Fibroblast of peridontal ligament (primary cell): Measurements from ENCODE around the gene GRK2.
A peak's percentile ranks its signal among the peaks of the same experiment; 100 is the strongest.

Source experiments
- DNase-seq: peaks from one replicate; pipeline ENCODE4 v3.0.0-alpha.2; 2010; ENCODE audit errors: extremely low read depth

GRK2 gene

GRCh38 chr11:67282155-67282875 is 16.0 kb downstream of the GRK2 start:
- DNase-seq = no peak

GRCh38 chr11:67282876-67283371 is 16.7 kb downstream of the GRK2 start:
- DNase-seq = no peak

- no peak for DNase-seq
Measured at GRCh38 chr11:67283481-67283963, 17.2 kb downstream of the GRK2 start.

DNA sequence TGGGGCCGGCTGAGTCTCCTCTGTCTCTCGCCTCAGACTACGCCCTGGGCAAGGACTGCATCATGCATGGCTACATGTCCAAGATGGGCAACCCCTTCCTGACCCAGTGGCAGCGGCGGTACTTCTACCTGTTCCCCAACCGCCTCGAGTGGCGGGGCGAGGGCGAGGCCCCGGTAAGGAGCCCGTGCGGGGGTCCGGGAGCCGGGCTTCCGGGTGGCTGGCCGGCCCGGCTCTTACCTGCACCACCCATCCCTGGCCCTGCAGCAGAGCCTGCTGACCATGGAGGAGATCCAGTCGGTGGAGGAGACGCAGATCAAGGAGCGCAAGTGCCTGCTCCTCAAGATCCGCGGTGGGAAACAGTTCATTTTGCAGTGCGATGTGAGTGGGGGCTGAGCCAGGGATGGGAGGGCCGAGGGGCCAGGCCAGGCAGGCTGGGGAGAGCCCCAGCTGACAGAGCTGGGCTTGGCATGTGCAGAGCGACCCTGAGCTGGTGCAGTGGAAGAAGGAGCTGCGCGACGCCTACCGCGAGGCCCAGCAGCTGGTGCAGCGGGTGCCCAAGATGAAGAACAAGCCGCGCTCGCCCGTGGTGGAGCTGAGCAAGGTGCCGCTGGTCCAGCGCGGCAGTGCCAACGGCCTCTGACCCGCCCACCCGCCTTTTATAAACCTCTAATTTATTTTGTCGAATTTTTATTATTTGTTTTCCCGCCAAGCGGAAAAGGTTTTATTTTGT is 18.7 kb downstream of the GRK2 start:
- DNase-seq = no peak

DNA sequence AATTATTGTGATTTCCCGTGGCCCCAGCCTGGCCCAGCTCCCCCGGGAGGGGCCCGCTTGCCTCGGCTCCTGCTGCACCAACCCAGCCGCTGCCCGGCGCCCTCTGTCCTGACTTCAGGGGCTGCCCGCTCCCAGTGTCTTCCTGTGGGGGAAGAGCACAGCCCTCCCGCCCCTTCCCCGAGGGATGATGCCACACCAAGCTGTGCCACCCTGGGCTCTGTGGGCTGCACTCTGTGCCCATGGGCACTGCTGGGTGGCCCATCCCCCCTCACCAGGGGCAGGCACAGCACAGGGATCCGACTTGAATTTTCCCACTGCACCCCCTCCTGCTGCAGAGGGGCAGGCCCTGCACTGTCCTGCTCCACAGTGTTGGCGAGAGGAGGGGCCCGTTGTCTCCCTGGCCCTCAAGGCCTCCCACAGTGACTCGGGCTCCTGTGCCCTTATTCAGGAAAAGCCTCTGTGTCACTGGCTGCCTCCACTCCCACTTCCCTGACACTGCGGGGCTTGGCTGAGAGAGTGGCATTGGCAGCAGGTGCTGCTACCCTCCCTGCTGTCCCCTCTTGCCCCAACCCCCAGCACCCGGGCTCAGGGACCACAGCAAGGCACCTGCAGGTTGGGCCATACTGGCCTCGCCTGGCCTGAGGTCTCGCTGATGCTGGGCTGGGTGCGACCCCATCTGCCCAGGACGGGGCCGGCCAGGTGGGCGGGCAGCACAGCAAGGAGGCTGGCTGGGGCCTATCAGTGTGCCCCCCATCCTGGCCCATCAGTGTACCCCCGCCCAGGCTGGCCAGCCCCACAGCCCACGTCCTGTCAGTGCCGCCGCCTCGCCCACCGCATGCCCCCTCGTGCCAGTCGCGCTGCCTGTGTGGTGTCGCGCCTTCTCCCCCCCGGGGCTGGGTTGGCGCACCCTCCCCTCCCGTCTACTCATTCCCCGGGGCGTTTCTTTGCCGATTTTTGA is 19.5 kb downstream of the GRK2 start:
- DNase-seq = no peak

DNA sequence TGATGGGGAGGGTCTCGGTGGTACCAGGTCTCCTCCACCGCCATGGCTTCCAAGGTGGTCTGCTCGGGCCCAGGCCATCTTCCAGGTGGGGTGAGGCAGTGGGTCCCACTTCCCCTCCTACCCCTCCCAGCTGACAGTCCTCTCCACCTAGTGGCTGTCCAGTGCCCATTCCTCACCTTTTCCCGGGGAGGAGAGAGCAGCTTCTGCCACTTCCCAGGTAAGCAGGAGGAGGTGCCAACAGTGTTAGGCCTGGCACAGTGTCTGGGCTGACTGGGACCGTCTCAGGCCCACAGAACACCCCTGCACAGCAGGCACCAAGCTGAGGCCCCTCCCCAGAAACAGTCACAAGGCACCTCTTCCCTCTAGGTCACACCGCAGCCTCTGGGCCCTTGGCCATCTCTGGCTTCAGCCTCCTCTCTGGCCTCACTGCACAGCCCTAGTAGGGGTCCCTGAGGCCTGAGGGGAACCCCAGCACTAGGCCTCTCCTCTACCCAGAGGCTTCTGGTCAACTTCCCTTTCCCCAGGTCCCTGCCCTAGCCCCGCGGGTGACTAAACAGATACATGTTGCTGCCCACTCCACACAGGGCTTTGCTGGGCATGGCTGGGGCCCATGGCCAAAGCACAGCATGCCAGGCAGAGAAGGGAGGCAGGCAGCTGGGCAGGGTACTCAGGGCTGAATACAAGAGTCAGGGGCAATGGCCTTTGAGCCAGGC is 20.5 kb downstream of the GRK2 start:
- no peak for DNase-seq

- DNase-seq = no peak
Measured at GRCh38 chr11:67287355-67288197, 21.3 kb downstream of the GRK2 start.

DNA sequence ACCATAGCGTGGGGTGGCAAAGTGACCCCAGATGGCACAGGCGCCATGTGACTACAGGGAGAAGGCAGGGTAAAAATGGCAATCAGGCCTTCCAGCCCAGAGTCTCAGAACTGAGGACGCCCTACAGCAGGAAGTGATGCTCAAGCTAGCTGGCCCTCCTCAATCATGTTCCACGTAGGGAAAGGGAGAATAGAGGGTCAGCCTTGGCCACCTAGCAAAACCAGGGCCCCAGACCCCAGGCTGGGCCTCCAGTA is 21.9 kb downstream of the GRK2 start:
- no peak for DNase-seq

GRCh38 chr11:67288452-67289225 is 22.4 kb downstream of the GRK2 start:
- peak; percentile 84 for DNase-seq

DNA sequence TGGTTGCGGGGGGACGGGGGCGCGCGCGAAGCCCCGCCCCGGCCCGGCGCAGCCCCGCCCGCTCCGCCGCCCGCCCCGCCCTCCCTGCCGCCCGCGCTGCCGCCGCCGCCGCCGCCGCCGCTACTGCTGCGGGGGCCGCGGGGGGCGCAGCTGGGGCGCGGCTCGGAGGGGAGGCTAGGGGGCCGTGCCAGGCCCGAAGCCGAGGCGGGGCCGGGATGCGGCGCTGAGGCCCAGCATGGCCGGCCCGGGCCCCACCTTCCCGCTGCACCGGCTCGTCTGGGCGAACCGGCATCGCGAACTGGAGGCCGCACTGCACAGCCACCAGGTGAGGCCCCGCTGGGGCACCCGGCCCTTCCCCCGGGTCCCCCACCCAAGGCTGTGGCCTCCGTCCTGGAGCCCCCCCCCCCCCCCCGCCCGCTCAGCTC is 23.0 kb downstream of the GRK2 start, which contains the start of gene ANKRD13D:
Gene ANKRD13D (plus strand): TSS at position 78 of the 425 bp plus-strand sequence. CDS start 158 bp downstream, at position 236.
- DNase-seq = no peak

DNA sequence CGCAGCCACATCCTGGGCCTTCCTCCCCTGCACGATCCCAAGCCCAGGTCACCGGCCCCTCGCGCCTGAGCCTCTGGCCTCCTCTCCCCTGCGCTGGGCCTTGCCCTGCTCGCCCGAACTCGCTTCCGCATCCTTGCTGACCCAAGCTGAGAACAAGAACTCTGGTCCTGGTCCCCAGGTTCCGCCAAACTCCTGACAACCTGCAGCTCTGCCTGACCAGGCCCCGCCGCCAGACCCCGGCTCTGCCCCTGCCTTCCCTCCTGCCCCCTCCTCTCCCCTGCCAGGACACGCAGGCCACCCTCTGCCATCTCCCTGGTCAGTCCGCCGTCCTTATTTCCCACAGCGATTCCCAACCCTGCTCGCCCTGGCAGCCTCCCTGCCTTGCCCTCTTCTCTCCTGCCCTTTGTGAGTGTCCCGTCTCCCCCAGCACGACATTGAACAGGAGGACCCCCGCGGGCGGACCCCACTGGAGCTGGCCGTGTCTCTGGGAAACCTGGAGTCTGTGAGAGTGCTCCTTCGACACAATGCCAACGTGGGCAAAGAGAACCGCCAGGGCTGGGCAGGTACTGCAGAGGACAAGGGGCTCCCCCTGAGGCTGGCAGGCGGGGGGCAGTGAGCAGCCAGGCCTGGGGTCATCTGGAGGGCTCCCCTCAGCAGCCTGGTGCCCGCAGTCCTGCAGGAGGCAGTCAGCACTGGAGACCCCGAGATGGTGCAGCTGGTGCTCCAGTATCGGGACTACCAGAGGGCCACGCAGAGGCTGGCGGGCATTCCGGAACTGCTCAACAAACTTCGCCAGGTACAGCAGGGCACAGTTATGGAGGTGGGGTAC is 23.6 kb downstream of the GRK2 start:
- DNase-seq = peak; percentile 14

- peak; percentile 46 for DNase-seq
Measured at GRCh38 chr11:67290801-67291200, 24.5 kb downstream of the GRK2 start.

GRCh38 chr11:67291481-67292381 is 25.5 kb downstream of the GRK2 start:
- DNase-seq = no peak

GRCh38 chr11:67292671-67293070 is 26.4 kb downstream of the GRK2 start:
- peak; percentile 13 for DNase-seq

DNA sequence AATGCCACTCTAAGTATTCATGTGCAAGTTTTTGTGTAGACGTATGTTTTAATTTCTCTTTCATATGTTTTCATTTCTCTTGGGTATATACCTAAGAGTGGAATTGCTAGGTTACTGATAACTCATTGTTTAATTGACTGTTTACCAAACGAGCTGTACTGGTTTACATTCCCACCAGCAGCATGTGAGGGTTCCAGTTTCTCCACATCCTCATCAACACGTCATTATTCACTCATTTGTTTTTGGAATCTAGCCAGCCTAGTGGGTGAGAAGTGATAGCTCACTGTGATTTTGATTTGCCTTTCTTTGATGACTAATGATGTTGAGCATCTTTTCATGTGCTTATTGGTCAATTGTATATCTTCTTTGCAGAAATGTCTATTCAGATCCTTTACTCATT is 26.8 kb downstream of the GRK2 start:
- peak; percentile 16 for DNase-seq

GRCh38 chr11:67295846-67296245 is 29.6 kb downstream of the GRK2 start:
- peak; percentile 35 for DNase-seq

DNA sequence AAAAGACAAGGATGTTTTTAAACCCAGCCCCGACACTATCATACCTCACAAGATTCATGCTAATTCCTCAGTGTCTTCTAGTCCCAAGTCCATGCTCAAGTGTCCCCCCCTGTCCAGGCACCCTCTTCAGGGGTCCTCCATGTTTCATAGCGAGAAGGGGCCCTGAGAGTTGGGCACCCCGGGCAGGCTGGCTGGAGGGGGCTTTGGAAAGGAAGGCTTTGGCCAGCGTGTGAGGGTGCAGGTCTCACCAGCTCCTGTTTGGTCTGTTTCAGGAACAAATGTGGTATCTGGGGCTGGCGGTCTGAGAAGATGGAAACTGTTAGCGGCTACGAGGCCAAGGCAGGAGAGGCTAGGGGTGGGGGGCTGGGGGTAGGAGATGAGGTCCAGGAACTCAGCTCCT is 32.5 kb downstream of the GRK2 start:
- no peak for DNase-seq
